H1 (cell line): ENCODE results near the gene DPYD. TPM values are rescaled to one million over a fixed set of nuclear protein-coding genes. Genes with fewer than 3 reads are reported as not detected.

Experiments
- CTCF ChIA-PET: fragments of 300-600 bp; sonication (Branson Sonifier 250); formaldehyde crosslinking; loops from one replicate; lab custom pipeline; 2021; ENCODE audit not compliant: partially characterized antibody; lab: Charles Lee
- POLR2A ChIA-PET: fragments of 300-600 bp; sonication (Branson Sonifier 250); formaldehyde crosslinking; loops from one replicate; lab custom pipeline; 2021; ENCODE audit warnings: inconsistent platforms; ENCODE audit not compliant: partially characterized antibody; lab: Charles Lee
- DNase-seq, 2 experiments: peaks; one replicate each; pipeline versions ENCODE4 v3.0.0 to v3.0.0-alpha.2; 2010 to 2022; ENCODE audit warnings: low spot score in 2 of 2, low read depth in 1 of 2, mixed read lengths in 1 of 2
- FAIRE-seq: peaks from 2 replicates; lab custom pipeline; 2011; peaks lifted over from hg19 to GRCh38; lab: Jason Lieb, UNC
- H2AFZ ChIP-seq: 2 replicates; pipeline ENCODE4 v1.8.1; 2012; ENCODE audit warnings: low read length, inconsistent platforms
- H2AK5ac ChIP-seq: 2 replicates; pipeline ENCODE4 v1.6.1; 2013; ENCODE audit warnings: low read depth, low read length
- H2BK120ac ChIP-seq: replicated peaks from 2 replicates; pipeline ENCODE3; 2013; ENCODE audit warnings: low read depth, low read length, inconsistent platforms
- H2BK12ac ChIP-seq: 2 replicates; pipeline ENCODE4 v1.6.1; 2013; ENCODE audit warnings: low read depth, low read length
- H2BK15ac ChIP-seq: 2 replicates; pipeline ENCODE4 v1.6.1; 2013; ENCODE audit warnings: low read length
- H2BK20ac ChIP-seq: 2 replicates; pipeline ENCODE4 v1.6.1; 2013; ENCODE audit warnings: low read length
- H2BK5ac ChIP-seq: 2 replicates; pipeline ENCODE4 v1.6.1; 2013; ENCODE audit warnings: low read depth, low read length
- H3K14ac ChIP-seq: 2 replicates; pipeline ENCODE4 v1.6.1; 2013; ENCODE audit warnings: inconsistent platforms; ENCODE audit not compliant: insufficient read length
- H3K18ac ChIP-seq: 2 replicates; pipeline ENCODE4 v1.6.1; 2013; ENCODE audit warnings: low read length; ENCODE audit errors: extremely low read depth
- H3K23ac ChIP-seq: 2 replicates; pipeline ENCODE4 v1.6.1; 2013; ENCODE audit warnings: inconsistent platforms; ENCODE audit not compliant: insufficient read length
- H3K23me2 ChIP-seq: 2 replicates; pipeline ENCODE4 v1.6.1; 2013; ENCODE audit warnings: low read depth, low read length
- H3K27ac ChIP-seq: 2 replicates; pipeline ENCODE4 v1.6.1; 2011; ENCODE audit warnings: low read depth, low read length, inconsistent platforms
- H3K27me3 ChIP-seq, 4 experiments: replicated peaks in 1 of 4; 1 replicate in 1 of 4; 2 replicates in 3 of 4; pipeline versions ENCODE4 v1.6.1 to v1.8.1; 2011 to 2013; ENCODE audit warnings: low read length in 3 of 4, mild to moderate bottlenecking in 3 of 4, inconsistent platforms in 2 of 4, mixed read lengths in 2 of 4, moderate library complexity in 1 of 4; ENCODE audit not compliant: control insufficient read depth in 3 of 4, insufficient read depth in 3 of 4; ENCODE audit errors: extremely low read depth in 1 of 4
- H3K36me3 ChIP-seq, 4 experiments: 2 replicates each; pipeline versions ENCODE4 v1.6.1 to v1.8.1; 2011 to 2013; ENCODE audit warnings: mild to moderate bottlenecking in 4 of 4, low read length in 3 of 4, moderate library complexity in 2 of 4, control low read depth in 1 of 4, inconsistent platforms in 1 of 4; ENCODE audit not compliant: insufficient read depth in 4 of 4, control insufficient read depth in 2 of 4
- H3K4ac ChIP-seq: replicated peaks from 2 replicates; pipeline ENCODE3; 2013; ENCODE audit warnings: low read length, low read depth, mixed read lengths, inconsistent platforms; ENCODE audit not compliant: insufficient read length
- H3K4me1 ChIP-seq, 4 experiments: replicated peaks in 1 of 4; 1 replicate in 1 of 4; 2 replicates in 3 of 4; pipeline versions ENCODE4 v1.6.1 to v1.8.1; 2011 to 2013; ENCODE audit warnings: low read length in 3 of 4, inconsistent platforms in 2 of 4, mixed read lengths in 1 of 4; ENCODE audit not compliant: insufficient read depth in 4 of 4, control insufficient read depth in 3 of 4
- H3K4me2 ChIP-seq, 2 experiments: 2 replicates each; pipeline versions ENCODE4 v1.6.1 to v1.8.1; 2011 to 2013; ENCODE audit warnings: low read depth in 2 of 2, low read length in 2 of 2, control low read depth in 1 of 2, inconsistent platforms in 1 of 2, mild to moderate bottlenecking in 1 of 2; ENCODE audit not compliant: insufficient read depth in 1 of 2
- H3K4me3 ChIP-seq, 4 experiments: fragments of 200-600, 300-600 bp in 1 of 4; sonication (generic), shearing (Covaris generic), sonication (Bioruptor Twin) in 1 of 4; 2 replicates each; pipeline versions ENCODE4 v1.5.1 to v1.8.1; 2011 to 2016; ENCODE audit warnings: low read length in 4 of 4, low read depth in 3 of 4, control low read depth in 2 of 4, inconsistent platforms in 2 of 4, mild to moderate bottlenecking in 2 of 4, mixed read lengths in 1 of 4, moderate library complexity in 1 of 4; ENCODE audit not compliant: insufficient read depth in 2 of 4; ENCODE audit errors: extremely low read depth in 1 of 4
- H3K56ac ChIP-seq: replicated peaks from 2 replicates; pipeline ENCODE3; 2013; ENCODE audit warnings: low read depth, mild to moderate bottlenecking, mixed read lengths, low read length, inconsistent platforms; ENCODE audit not compliant: insufficient read length
- H3K79me1 ChIP-seq: 2 replicates; pipeline ENCODE4 v1.6.1; 2013; ENCODE audit warnings: low read depth, low read length, control low read depth
- H3K79me2 ChIP-seq, 2 experiments: 2 replicates each; pipeline versions ENCODE4 v1.6.1 to v1.8.1; 2012 to 2013; ENCODE audit warnings: low read length in 2 of 2, mild to moderate bottlenecking in 2 of 2, inconsistent platforms in 1 of 2; ENCODE audit not compliant: insufficient read depth in 2 of 2, control insufficient read depth in 1 of 2
- H3K9ac ChIP-seq, 4 experiments: replicated peaks in 1 of 4; 1 replicate in 1 of 4; 2 replicates in 3 of 4; pipeline versions ENCODE4 v1.6.1 to v1.8.1; 2011 to 2013; ENCODE audit warnings: low read depth in 3 of 4, low read length in 3 of 4, control low read depth in 2 of 4, mild to moderate bottlenecking in 2 of 4, moderate library complexity in 2 of 4, inconsistent platforms in 1 of 4; ENCODE audit errors: extremely low read depth in 1 of 4
- H3K9me3 ChIP-seq, 2 experiments: 2 replicates each; pipeline versions ENCODE4 v1.6.1 to v1.8.1; 2012 to 2013; ENCODE audit warnings: mild to moderate bottlenecking in 2 of 2, moderate library complexity in 2 of 2, control low read depth in 1 of 2, inconsistent platforms in 1 of 2, low read depth in 1 of 2, low read length in 1 of 2, mixed read lengths in 1 of 2; ENCODE audit not compliant: insufficient read depth in 2 of 2
- H4K20me1 ChIP-seq, 2 experiments: replicated peaks in 1 of 2; 2 replicates each; pipeline versions ENCODE3 to v1.8.1; 2011 to 2013; ENCODE audit warnings: inconsistent platforms in 2 of 2, low read length in 2 of 2, mild to moderate bottlenecking in 1 of 2; ENCODE audit not compliant: insufficient read depth in 2 of 2, control insufficient read depth in 1 of 2
- H4K5ac ChIP-seq: 2 replicates; pipeline ENCODE4 v1.6.1; 2013; ENCODE audit warnings: low read length, low read depth, mixed read lengths, inconsistent platforms; ENCODE audit not compliant: insufficient read length
- H4K8ac ChIP-seq: 2 replicates; pipeline ENCODE4 v1.8.0; 2013; ENCODE audit warnings: mild to moderate bottlenecking, moderate library complexity, low read length, inconsistent platforms; ENCODE audit not compliant: insufficient read depth; ENCODE audit errors: extremely low read depth
- H4K91ac ChIP-seq: replicated peaks from 2 replicates; pipeline ENCODE3; 2013; ENCODE audit warnings: low read length, mixed read lengths, inconsistent platforms; ENCODE audit not compliant: insufficient read length
- ASH2L ChIP-seq: fragments of 200-600, 300-600 bp; sonication (generic); IDR thresholded peaks from one replicate; pipeline ENCODE4 v1.7.1; 2017; ENCODE audit warnings: low read length
- CBX8 ChIP-seq: fragments of 300-800, 300-1000 bp; sonication (generic); IDR thresholded peaks from 2 replicates; pipeline ENCODE4 v1.7.1; 2016; ENCODE audit warnings: low read depth, low read length, borderline replicate concordance
- EP300 ChIP-seq, 2 experiments: IDR thresholded peaks; 1 replicate in 1 of 2; 2 replicates in 1 of 2; pipeline ENCODE4 v1.6.1; 2011 to 2012; ENCODE audit warnings: low read depth in 2 of 2, low read length in 2 of 2, mild to moderate bottlenecking in 2 of 2, borderline replicate concordance in 1 of 2, inconsistent platforms in 1 of 2, moderate library complexity in 1 of 2
- NRF1 ChIP-seq: IDR thresholded peaks from 2 replicates; pipeline ENCODE4 v1.6.1; 2011; ENCODE audit warnings: mild to moderate bottlenecking, low read depth, low read length, improper control_type of control experiment
- SIN3A ChIP-seq, 2 experiments: IDR thresholded peaks in 1 of 2; conservative IDR thresholded peaks in 1 of 2; 2 replicates each; pipeline ENCODE4 v1.6.1; 2011 to 2012; ENCODE audit warnings: low read length in 2 of 2, improper control_type of control experiment in 1 of 2, low read depth in 1 of 2, mild to moderate bottlenecking in 1 of 2
- SRF ChIP-seq: IDR thresholded peaks from 2 replicates; pipeline ENCODE4 v1.6.1; 2011; ENCODE audit warnings: mild to moderate bottlenecking, low read depth, low read length, moderate library complexity
- TAF7 ChIP-seq: optimal IDR thresholded peaks from 2 replicates; pipeline ENCODE3; 2011; ENCODE audit warnings: low read depth, mild to moderate bottlenecking, inconsistent platforms, low read length, moderate library complexity, borderline replicate concordance
- WGBS, 2 experiments: shearing (Covaris generic) in 1 of 2; methylation state at CpG; one replicate each; pipeline versions ENCODE4 v1.1.6 to v1.1.7; 2013 to 2015; ENCODE audit warnings: low lambda C conversion rate in 2 of 2, mixed read lengths in 2 of 2, inconsistent platforms in 1 of 2, low coverage in 1 of 2, missing lambda C conversion rate in 1 of 2; ENCODE audit not compliant: insufficient replicate concordance in 2 of 2, insufficient coverage in 1 of 2, insufficient read length in 1 of 2; ENCODE audit errors: extremely low coverage in 1 of 2, missing lambda C conversion rate in 1 of 2; 5-methylcytosine and 5-hydroxymethylcytosine counted together
- polyA plus RNA-seq, 7 experiments: library from polyadenylated mRNA; depleted of rRNA in 3 of 7; stranded (reverse) in 5 of 7; unstranded in 2 of 7; fragments of >200 nt in 5 of 7; fragments of 200-250 nt in 2 of 7; gene quantifications; 1 replicate in 5 of 7; 2 replicates in 1 of 7; 4 replicates in 1 of 7; pipeline versions ENCODE4 v1.2.1 to v1.2.3, GENCODE V29; 2011 to 2013; ENCODE audit warnings: missing spikeins in 2 of 7, mixed read lengths in 2 of 7
- total RNA-seq: library from RNA; stranded (reverse); fragmentation: NEBNext Ultra II Directional; extraction: Animal tissue kit (Norgen Biotek cat#: 25700); gene quantifications from 2 replicates; pipeline ENCODE4 v1.2.1, GENCODE V29; 2021

The DPYD gene
- total and polyA plus RNA-seq, 2 of the 8 experiments (the other 6 are each of a cell fraction or from before 2014, with no cell fraction given): 0.29 to 0.73 TPM

- no peak overlapping the region for H2BK5ac ChIP-seq
- peaks cover 9 to 22% of the 10 kb centered on the region in 2 experiments for H3K9me3 ChIP-seq
- no peaks in the 10 kb centered on the region for H4K20me1 ChIP-seq
- H4K5ac ChIP-seq: no peak overlapping the region
- no peak overlapping the region for H3K4me2 ChIP-seq
- ChIA-PET POLR2A (no interaction called here), CTCF (interaction anchor here (0.6 kb wide), 1 partner anchor 20 kb away, joined by 3 read pairs; no protein-coding TSS in a partner anchor)
- no peaks in the 10 kb centered on the region for H3K79me1 ChIP-seq
- H4K91ac ChIP-seq: no peak overlapping the region
- no peak overlapping the region for H2BK15ac ChIP-seq
- H3K4me1 ChIP-seq: no peaks in the 10 kb centered on the region
- H3K56ac ChIP-seq: no peak overlapping the region
- no peaks in the 10 kb centered on the region for H3K23me2 ChIP-seq
- no peak overlapping the region for H3K4ac ChIP-seq
- H3K27ac ChIP-seq: no peak overlapping the region
- no peak overlapping the region for H3K23ac ChIP-seq
- no peak overlapping the region for H3K18ac ChIP-seq
- H3K36me3 ChIP-seq: 0 out of 8 replicates have a peak, but pooled peaks cover 0 to 3% (median 0%) of the 10 kb centered on the region in 4 experiments
- no peak overlapping the region for H2AK5ac ChIP-seq
- H3K9ac ChIP-seq: no peak overlapping the region
- no peak overlapping the region for H4K8ac ChIP-seq
- FAIRE-seq (no peak), DNase-seq (no peak)
- H2AFZ ChIP-seq: no peak overlapping the region
- H3K79me2 ChIP-seq: no peaks in the 10 kb centered on the region
- no peak overlapping the region for H2BK20ac ChIP-seq
- no peak overlapping the region for H3K14ac ChIP-seq
- H3K27me3 ChIP-seq: no peaks in the 10 kb centered on the region
- no peak overlapping the region for H3K4me3 ChIP-seq
- H2BK12ac ChIP-seq: no peak overlapping the region
- WGBS, 2 experiments: 92% methylated on average over 2 of the region's 2 CpGs; no CpG with 5 or more reads in 1 of the 2 experiments
- H2BK120ac ChIP-seq: no peak overlapping the region
- TF ChIP-seq EP300 (IDR thresholded peaks at IDR 0.05; ENCODE audit: borderline replicate concordance in 1 of 2, low read depth in 2 of 2, low read length in 2 of 2) (no peak), ASH2L (no peak), CBX8 (no peak), TAF7 (no peak), SRF (no peak), NRF1 (no peak), SIN3A (conservative IDR thresholded peaks at IDR 0.05 in 1 of 2, IDR thresholded peaks at IDR 0.05 in 1 of 2; ENCODE audit: low read depth in 1 of 2, low read length in 2 of 2) (no peak)
Observed at GRCh38 chr1:97056386-97056785, 864.4 kb downstream of the DPYD start.
